GM19023 (cell line): ENCODE data around the gene RAC3.

Experiments used
- ATAC-seq: cut with Tn5 transposase; IDR thresholded peaks from one replicate; pipeline ENCODE4 v1.9.1; 2021; ENCODE audit warnings: mild to moderate bottlenecking, moderate library complexity; ENCODE audit not compliant: unreplicated experiment

RAC3 gene

GRCh38 chr17:82031303-82031884 lies at the start of gene RAC3:
TSS of gene RAC3 (plus strand) at chr17:82031678. CDS start at chr17:82031762, 84 bp downstream.
- no peak for ATAC-seq

GRCh38 chr17:81983011-81983638 lies 48.4 kb upstream of the RAC3 start:
- ATAC-seq, result no peak

GRCh38 chr17:81983639-81984373 lies 47.7 kb upstream of the RAC3 start:
- no peak for ATAC-seq

GRCh38 chr17:81984773-81985410 lies 46.6 kb upstream of the RAC3 start:
- ATAC-seq, result no peak

DNA sequence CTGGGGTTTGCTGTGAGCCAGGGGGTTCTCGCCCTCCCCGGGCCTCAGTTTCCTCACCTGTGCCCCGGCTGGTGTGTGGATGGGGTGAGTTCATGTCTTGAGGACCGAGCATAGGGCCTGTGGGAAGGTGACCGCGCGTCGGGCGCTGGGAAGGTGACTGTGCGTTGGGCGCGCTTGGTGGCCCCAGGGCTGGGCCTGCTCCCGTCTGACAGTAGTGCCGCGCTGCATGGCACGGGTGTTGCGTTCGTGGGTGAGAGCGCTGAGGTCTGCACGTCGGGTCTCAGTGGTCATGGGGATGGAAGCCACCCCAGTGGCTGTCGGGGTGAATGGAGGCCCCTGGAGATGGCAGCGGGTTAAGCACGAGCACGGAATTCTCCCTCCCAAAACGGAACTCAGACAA lies 44.9 kb upstream of the RAC3 start:
- ATAC-seq, result no peak

DNA sequence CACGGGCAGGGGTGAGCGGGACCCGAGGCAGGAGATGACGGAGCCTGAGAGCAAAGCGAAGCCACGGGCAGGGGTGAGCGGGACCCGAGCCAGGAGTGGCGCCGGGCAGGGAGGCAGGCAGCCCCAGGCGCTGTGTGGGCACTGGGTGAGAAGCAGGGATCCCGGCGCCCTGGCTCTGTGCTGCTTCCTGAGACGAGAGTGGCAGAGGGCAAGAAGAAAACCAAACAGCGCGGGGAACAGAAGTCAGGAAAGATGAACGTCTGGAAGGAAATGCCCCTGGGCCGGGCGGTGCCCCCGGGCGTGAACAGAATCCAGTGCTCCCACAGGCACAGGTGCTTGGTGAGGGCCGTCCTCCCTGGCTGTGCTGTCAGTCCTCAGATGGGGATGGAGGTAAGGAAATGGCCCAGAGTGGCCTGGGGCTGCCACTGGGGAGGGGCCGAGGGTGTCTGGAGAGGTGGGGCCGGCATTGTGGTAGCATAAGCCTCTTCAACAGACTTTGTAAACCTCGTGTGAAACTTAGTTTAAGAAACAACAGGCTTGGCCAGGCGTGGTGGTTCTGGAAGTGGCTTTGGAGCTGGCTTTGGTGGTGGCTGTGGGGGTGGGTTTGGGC lies 44.2 kb upstream of the RAC3 start:
- ATAC-seq, result no peak

- ATAC-seq, result no peak
Observed at GRCh38 chr17:81990836-81991683, 40.4 kb upstream of the RAC3 start.

- ATAC-seq, result no peak
Observed at GRCh38 chr17:81991684-81992305, 39.7 kb upstream of the RAC3 start.

DNA sequence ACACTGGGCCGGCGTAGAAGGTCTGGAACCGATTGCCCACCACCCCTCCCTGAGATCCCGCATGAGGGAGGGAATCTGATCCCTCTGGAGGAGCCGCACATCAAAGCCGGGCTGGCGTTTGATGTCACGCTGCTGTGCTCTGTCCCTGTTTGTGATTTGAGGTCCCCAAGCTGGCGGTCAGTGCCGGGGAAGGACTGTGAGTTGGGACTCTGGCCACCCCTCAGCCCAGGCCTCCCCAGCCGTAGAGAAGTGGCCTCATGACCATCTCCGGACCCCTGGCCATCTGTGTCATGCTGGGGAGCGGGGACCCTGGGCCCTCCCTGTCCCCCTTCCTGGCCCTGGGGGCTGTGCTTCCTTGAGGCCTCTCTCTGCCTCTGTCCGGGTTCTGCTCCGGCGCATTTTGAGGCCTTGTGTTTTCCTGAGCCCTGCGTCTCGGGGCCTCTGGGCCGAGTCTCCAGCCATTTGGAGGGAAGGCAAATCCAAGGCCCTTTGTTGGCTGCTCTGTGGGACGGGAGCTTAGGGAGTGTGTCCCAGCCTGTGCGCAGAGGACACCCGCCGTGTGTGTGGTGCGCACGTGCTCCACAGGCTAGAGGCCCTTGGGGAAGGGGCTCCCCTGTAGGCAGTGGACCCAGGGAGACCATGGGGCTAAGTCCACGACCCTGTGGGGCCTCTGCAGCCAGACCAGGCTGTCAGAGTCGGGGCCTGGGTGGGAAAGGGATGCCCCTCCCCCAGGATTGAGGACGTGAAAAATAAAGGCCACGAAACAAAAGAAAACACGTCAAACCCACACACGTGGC lies 39.0 kb upstream of the RAC3 start:
- ATAC-seq, result no peak

GRCh38 chr17:81993729-81994592 lies 37.5 kb upstream of the RAC3 start:
- ATAC-seq, result no peak

- ATAC-seq, result no peak
Observed at GRCh38 chr17:81994593-81995462, 36.6 kb upstream of the RAC3 start.

- no peak for ATAC-seq
Observed at GRCh38 chr17:81995463-81996231, 35.8 kb upstream of the RAC3 start.

DNA sequence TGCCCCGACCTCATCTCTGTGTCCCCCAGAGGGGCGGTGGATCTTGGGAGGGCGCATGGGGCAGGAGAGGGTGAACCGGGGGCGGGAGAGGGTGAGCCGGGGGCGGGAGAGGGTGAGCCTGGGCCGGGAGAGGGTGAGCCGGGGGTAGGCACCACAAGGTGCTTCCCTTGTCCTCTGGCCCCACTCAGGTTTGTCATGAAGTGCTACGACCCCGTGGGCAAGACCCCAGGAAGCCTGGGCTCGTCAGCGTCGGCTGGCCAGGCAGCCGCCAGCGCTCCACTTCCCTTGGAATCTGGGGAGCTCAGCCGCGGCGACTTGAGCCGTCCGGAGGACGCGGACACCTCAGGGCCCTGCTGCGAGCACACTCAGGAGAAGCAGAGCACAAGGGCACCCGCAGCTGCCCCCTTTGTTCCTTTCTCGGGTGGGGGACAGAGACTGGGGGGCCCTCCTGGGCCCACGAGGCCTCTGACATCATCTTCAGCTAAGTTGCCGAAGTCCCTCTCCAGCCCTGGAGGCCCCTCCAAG lies 35.2 kb upstream of the RAC3 start:
- no peak for ATAC-seq

GRCh38 chr17:81996757-81997441 lies 34.6 kb upstream of the RAC3 start:
- no peak for ATAC-seq

DNA sequence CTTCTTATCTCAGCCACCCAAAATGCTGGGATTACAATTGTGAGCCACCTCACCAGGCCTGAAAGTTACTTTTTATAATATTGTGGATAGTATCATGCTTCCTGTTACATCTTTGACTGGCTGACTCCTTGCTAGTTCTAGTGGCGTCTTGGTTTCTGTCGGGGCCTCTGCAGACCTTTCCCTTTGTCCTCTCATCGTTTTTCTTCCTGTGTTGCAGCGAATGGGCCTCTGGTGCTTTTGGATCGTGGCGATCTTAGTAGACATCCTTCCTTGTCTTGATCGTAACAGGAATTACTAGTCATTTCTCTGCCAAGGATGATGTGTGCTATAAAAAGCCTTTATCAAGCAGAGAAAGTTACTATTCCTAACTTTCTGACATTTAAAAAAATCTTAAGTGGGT lies 33.3 kb upstream of the RAC3 start:
- no peak for ATAC-seq
